ENCODE measurements around the gene CD99.

DNA sequence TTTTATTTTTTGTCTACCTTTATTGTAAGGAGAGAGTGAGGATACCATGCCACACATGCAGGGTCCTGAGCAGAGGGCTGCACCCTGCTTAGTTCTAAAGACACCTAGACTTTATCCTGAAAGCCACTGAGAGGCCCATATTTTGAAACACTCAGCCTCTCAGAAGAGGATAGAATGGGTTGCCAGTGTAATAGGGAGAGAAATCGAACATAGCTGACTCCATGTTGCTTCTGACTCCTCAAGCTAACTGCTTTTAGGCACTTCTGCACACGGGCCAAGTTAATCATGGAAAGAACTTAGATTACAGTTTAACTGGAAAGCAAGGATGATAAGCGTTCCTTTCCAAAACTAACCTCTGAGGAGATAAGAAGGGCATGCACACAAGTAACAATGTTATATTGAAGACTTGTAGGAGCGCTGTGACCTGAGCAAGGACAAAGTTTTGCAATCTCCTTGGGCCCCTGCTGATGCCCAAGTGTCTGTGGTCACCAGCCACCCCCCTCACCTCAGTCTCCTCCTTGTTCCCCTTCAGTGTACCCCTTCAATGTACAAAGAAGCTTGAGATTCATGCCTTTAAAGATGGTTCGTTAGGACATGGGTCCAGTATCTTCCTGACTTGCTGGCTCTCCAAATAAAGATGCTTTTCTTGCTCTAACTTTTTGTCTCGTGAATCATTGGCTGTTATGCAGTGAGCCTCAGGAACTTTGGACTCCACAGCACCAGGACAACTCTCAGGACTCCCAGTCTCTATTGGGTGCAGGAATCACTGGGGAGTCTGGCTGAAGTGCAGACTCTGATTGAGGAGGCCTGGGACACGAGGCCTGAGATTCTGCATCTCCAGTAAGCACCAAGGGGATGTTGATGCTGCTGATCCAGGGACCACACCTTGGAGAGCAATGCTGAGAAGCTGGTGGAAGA lies 25.4 kb upstream of the CD99 start:
- TF ChIP-seq, protein P1, sequence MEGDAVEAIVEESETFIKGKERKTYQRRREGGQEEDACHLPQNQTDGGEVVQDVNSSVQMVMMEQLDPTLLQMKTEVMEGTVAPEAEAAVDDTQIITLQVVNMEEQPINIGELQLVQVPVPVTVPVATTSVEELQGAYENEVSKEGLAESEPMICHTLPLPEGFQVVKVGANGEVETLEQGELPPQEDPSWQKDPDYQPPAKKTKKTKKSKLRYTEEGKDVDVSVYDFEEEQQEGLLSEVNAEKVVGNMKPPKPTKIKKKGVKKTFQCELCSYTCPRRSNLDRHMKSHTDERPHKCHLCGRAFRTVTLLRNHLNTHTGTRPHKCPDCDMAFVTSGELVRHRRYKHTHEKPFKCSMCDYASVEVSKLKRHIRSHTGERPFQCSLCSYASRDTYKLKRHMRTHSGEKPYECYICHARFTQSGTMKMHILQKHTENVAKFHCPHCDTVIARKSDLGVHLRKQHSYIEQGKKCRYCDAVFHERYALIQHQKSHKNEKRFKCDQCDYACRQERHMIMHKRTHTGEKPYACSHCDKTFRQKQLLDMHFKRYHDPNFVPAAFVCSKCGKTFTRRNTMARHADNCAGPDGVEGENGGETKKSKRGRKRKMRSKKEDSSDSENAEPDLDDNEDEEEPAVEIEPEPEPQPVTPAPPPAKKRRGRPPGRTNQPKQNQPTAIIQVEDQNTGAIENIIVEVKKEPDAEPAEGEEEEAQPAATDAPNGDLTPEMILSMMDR (IDR thresholded peaks at IDR 0.05), result no peak
- TF ChIP-seq POLR2A (IDR thresholded peaks at IDR 0.05) (no peak), EP300 (IDR thresholded peaks at IDR 0.05) (no peak)
